OCI-LY7 (cell line): ENCODE results near the gene KDM2A.

Experiments used
- EZH2phosphoT487 ChIP-seq: fragments of 200-600 bp; sonication (generic); IDR thresholded peaks from 2 replicates; pipeline ENCODE4 v1.6.1; 2018; ENCODE audit warnings: low read depth, borderline replicate concordance, mild to moderate bottlenecking, mixed run types, antibody characterized with exemption, low read length, moderate library complexity, mixed read lengths
- TF ChIP-seq, protein P1 (sequence below): fragments of 200-600 bp; sonication (generic); conservative IDR thresholded peaks from 2 replicates; pipeline ENCODE4 v1.5.1; 2014; ENCODE audit warnings: mild to moderate bottlenecking, antibody characterized with exemption, low read length, moderate library complexity, mixed read lengths

DNA sequence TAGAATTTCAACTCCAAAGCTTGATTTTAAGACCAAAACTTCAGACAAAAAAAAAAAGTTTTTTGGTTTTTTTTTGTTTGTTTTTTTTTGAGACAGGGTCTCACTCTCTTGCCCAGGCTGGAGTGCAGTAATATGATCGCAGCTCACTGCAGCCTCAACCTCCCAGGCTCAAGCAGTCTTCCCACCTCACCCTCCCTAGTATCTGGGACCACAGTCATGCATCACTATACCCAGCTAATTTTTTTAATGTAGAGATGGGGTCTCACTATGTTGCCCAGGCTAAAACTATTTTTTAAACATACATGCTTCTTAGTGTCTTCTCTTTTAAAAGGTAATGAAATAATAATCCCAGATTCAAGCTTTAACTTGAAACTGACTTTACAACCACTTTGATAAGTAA, 111.8 kb downstream of the KDM2A start:
- no peak for TF ChIP-seq EZH2phosphoT487
- TF ChIP-seq, protein P1, sequence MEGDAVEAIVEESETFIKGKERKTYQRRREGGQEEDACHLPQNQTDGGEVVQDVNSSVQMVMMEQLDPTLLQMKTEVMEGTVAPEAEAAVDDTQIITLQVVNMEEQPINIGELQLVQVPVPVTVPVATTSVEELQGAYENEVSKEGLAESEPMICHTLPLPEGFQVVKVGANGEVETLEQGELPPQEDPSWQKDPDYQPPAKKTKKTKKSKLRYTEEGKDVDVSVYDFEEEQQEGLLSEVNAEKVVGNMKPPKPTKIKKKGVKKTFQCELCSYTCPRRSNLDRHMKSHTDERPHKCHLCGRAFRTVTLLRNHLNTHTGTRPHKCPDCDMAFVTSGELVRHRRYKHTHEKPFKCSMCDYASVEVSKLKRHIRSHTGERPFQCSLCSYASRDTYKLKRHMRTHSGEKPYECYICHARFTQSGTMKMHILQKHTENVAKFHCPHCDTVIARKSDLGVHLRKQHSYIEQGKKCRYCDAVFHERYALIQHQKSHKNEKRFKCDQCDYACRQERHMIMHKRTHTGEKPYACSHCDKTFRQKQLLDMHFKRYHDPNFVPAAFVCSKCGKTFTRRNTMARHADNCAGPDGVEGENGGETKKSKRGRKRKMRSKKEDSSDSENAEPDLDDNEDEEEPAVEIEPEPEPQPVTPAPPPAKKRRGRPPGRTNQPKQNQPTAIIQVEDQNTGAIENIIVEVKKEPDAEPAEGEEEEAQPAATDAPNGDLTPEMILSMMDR, result no peak
